Measurements from ENCODE around the gene MSL1. TPM values are rescaled to one million over a fixed set of nuclear protein-coding genes. Genes with fewer than 3 reads are reported as not detected.

MSL1 gene
- total and polyA plus RNA-seq, 9 of the 15 experiments (the other 6 are each of a cell fraction or from before 2014, with no cell fraction given), result 13.8 to 120 (median 61.9) TPM

GRCh38 chr17:40100669-40101366, 21.0 kb upstream of the MSL1 start (continued):
- TF ChIP-seq, protein P1, sequence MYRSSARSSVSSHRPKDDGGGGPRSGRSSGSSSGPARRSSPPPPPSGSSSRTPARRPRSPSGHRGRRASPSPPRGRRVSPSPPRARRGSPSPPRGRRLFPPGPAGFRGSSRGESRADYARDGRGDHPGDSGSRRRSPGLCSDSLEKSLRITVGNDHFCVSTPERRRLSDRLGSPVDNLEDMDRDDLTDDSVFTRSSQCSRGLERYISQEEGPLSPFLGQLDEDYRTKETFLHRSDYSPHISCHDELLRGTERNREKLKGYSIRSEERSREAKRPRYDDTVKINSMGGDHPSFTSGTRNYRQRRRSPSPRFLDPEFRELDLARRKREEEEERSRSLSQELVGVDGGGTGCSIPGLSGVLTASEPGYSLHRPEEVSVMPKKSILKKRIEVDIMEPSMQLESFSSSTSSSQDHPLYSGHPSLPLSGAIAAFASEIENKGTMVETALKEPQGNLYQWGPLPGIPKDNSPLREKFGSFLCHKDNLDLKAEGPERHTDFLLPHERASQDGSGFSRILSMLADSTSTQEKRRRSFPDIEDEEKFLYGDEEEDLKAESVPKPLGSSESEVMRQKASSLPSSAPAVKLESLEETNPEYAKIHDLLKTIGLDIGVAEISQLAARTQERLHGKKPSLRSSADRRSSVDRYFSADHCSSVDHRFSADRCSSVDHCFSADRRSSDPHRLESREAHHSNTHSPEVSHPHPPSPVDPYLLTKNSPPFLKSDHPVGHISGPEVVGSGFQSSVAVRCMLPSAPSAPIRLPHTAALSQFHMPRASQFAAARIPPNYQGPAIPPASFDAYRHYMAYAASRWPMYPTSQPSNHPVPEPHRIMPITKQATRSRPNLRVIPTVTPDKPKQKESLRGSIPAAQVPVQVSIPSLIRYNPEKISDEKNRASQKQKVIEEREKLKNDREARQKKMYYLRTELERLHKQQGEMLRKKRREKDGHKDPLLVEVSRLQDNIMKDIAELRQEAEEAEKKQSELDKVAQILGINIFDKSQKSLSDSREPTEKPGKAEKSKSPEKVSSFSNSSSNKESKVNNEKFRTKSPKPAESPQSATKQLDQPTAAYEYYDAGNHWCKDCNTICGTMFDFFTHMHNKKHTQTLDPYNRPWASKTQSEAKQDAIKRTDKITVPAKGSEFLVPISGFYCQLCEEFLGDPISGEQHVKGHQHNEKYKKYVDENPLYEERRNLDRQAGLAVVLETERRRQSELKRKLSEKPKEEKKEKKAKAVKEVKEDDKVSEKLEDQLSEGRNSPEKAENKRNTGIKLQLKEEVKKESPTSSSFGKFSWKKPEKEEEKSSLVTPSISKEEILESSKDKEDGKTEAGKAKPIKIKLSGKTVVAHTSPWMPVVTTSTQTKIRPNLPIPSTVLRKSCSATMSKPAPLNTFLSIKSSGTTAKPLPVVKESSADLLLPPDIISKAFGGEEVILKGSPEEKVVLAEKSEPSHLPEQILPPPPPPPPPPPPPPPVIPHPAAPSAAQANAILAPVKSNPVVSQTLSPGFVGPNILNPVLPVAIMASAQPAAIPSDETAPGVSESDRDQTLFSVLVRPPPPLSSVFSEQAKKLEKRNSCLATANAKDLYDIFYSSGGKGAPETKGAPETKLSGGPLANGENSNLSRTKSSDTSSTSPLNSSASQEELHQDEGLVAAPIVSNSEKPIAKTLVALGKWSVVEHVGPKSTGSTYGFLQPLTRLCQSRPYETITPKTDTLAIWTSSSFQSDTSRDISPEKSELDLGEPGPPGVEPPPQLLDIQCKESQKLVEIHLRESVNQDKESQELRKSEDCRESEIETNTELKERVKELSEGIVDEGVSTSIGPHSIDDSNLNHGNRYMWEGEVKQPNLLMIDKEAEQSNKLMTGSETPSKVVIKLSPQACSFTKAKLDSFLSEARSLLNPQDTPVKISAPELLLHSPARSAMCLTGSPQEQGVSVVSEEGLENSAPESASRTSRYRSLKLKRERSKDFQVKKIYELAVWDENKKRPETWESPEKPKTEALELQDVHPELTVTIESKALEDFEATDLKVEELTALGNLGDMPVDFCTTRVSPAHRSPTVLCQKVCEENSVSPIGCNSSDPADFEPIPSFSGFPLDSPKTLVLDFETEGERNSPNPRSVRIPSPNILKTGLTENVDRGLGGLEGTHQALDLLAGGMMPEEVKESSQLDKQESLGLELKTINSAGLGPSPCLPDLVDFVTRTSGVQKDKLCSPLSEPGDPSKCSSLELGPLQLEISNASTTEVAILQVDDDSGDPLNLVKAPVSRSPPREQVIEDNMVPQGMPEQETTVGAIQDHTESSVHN (IDR thresholded peaks at IDR 0.05; ENCODE audit: borderline replicate concordance in 1 of 2, low read depth in 1 of 2), result peak in 1 of 2 experiments; percentile 88; a peak in 2 of 4 replicates
- TF ChIP-seq BRD9 (IDR thresholded peaks at IDR 0.05; ENCODE audit: low read depth, partially characterized antibody), result peak; percentile 67
- TF ChIP-seq, protein P2, sequence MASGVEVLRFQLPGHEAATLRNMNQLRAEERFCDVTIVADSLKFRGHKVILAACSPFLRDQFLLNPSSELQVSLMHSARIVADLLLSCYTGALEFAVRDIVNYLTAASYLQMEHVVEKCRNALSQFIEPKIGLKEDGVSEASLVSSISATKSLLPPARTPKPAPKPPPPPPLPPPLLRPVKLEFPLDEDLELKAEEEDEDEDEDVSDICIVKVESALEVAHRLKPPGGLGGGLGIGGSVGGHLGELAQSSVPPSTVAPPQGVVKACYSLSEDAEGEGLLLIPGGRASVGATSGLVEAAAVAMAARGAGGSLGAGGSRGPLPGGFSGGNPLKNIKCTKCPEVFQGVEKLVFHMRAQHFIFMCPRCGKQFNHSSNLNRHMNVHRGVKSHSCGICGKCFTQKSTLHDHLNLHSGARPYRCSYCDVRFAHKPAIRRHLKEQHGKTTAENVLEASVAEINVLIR (CRISPR knock-in tag; IDR thresholded peaks at IDR 0.05), result 0 out of 2 replicates have a peak, but pooled peaks have one; percentile 20
- TF ChIP-seq MEF2A (IDR thresholded peaks at IDR 0.05; ENCODE audit: control insufficient read depth, low read depth, low read length), result no peak
- TF ChIP-seq DACH1 (IDR thresholded peaks at IDR 0.05; ENCODE audit: partially characterized antibody), result no peak
- no peak for TF ChIP-seq KDM1A (IDR thresholded peaks at IDR 0.05)
- TF ChIP-seq ARID1B (IDR thresholded peaks at IDR 0.05), result peak; percentile 59
- no peak for TF ChIP-seq SREBF2 (CRISPR knock-in tag; IDR thresholded peaks at IDR 0.05)
- peak; percentile 33; the same call in 1 of the 2 replicates for TF ChIP-seq FOXJ2 (tag; IDR thresholded peaks at IDR 0.05)
- TF ChIP-seq MED1 (CRISPR knock-in tag; IDR thresholded peaks at IDR 0.05; ENCODE audit: borderline replicate concordance), result no peak
- TF ChIP-seq MEIS2 (IDR thresholded peaks at IDR 0.05; ENCODE audit: partially characterized antibody), result peak; percentile 86
- no peak for TF ChIP-seq SRF (CRISPR knock-in tag; IDR thresholded peaks at IDR 0.05)
- TF ChIP-seq MTF1 (CRISPR knock-in tag; IDR thresholded peaks at IDR 0.05; ENCODE audit: borderline replicate concordance), result no peak
- TF ChIP-seq HCFC1 (IDR thresholded peaks at IDR 0.05; ENCODE audit: low read depth, low read length), result peak; percentile 92
- TF ChIP-seq CAMTA2 (CRISPR knock-in tag; conservative IDR thresholded peaks at IDR 0.05), result no peak
- no peak; the same call in 1 of the 2 replicates for TF ChIP-seq NR2C1 (IDR thresholded peaks at IDR 0.05)
- TF ChIP-seq NR2C1 (tag; IDR thresholded peaks at IDR 0.05), result peak; percentile 69
- no peak; the same call in none of the 2 replicates for TF ChIP-seq CREB3L1 (IDR thresholded peaks at IDR 0.05; ENCODE audit: borderline replicate concordance, low read depth)
